GM19023 (cell line): ENCODE results near the gene RNF212B.
"Not testable (repeated sequence)": the region's sequence is repeated elsewhere in the genome, so short reads cannot be mapped to it uniquely, and the experiment has no call there.

ENCODE experiments used
- ATAC-seq: cut with Tn5 transposase; IDR thresholded peaks from one replicate; pipeline ENCODE4 v1.9.1; 2021; ENCODE audit warnings: mild to moderate bottlenecking, moderate library complexity; ENCODE audit not compliant: unreplicated experiment

RNF212B gene

GRCh38 chr14:23242076-23242475 is 4.3 kb downstream of the RNF212B start:
- ATAC-seq, result no peak

DNA sequence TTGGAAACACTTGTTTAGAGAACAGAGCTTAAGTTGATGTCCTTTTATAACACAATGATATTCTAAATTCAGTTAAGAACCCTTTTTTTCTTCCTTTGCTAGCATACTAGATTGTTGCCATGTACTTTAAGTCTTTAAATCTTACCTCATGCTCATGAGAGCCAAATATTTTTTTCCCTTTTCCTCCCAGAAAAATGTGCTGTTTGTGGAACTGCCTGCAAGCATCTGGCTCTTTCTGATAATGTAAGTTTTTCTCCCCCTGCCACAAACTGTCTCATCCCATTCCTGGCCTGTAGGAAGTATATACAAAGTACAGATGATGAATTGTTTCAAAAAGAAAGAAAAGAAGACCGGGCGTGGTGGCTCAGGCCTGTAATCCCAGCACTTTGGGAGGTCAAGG is 5.3 kb downstream of the RNF212B start:
- ATAC-seq, result no peak

GRCh38 chr14:23245282-23245681 is 7.5 kb downstream of the RNF212B start:
- no peak for ATAC-seq

DNA sequence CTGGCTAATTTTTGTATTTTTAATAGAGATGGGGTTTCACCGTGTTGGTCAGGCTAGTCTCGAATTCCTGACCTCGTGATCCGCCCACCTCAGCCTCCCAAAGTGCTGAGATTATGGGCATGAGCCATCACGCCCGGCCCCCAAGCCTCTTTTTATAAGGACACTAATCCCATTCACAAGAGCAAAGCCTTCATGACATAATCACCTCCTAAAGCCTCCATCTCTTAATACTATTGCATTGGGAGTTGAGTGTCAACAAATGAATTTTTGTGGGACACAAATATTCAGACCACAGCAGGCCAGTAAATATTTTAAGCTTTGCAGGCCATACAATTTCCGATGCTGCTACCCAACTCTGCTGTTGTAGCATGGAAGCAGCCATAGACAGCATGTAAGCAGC is 10.9 kb downstream of the RNF212B start:
- ATAC-seq, result no peak

DNA sequence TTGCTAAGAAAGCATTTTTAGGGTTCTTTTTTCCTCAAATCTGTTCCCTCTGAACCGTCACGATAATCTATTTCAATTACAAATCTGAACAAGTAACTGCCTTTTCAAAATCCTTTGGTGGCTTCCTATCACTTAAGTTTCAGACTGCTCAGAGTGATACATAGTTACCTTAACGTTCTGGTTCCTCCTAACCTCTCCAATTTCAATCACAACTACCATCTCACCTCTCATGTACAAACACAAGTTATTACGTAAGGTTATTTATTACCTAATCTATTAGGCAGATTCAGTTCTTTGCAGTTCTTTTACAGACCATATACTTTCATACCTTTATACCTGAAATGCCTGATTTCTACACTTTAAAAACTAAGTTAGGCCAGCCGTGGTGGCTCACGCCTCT is 12.1 kb downstream of the RNF212B start:
- no peak for ATAC-seq

GRCh38 chr14:23252006-23252405 is 14.3 kb downstream of the RNF212B start:
- no peak for ATAC-seq

DNA sequence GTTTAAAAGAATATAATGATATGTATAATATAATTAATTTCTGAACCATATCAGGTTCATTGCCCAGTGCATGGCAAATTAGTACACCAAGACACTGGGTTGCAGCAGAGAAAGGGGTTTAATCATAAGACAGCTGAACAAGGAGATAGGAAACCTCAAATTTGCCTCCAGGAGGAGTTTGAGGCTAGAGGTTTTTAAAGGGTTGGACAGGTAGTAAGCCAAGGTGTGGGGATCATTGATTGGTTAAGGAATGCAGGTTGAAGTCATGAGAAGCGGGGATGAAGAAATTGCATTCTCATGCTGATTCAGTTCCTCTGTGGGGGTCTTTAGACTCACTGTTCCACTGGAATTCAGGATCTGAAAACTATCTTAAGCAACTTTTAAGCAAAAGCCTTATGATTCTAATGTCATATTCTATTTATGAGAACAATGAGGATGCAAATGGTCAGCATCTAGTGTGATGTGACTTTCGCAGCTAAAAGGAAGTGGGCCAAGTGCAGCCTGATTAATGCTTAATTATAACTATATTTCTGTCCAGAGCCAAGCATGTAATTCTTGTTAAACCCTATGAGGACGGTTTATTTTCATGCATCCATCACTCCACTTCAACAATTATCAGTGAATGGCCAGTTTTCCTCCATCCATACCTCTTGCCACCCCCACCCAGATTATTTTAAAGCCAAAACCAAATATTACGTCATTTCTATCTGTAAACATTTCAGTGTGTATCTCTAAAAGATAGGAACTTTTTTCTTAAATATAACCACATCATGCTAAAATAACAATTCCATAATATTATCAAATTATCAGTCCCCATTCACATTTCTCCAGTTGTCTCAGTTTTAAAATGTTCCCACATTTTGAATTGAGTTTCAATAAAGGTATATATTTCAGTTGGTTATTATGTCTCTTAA is 14.9 kb downstream of the RNF212B start:
- ATAC-seq, result no peak

DNA sequence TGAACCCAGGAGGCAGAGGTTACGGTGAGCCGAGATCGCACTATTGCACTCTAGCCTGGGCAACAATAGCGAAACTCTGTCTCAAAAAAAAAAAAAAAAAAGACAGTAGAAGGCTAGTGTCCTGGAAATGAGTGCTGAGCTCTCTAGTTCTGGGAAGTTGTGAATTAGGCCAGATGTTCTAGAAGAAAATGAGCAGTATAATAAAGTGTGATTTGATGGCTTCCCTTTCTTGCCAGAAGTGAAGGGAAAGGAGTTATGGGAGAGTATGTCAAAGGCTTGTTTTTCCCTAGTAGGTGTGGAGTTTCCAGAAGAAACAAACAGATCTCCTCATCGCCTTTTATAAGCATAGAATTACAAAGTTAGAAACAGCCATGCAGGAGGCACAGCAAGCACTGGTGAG is 20.5 kb downstream of the RNF212B start:
- ATAC-seq, result no peak

DNA sequence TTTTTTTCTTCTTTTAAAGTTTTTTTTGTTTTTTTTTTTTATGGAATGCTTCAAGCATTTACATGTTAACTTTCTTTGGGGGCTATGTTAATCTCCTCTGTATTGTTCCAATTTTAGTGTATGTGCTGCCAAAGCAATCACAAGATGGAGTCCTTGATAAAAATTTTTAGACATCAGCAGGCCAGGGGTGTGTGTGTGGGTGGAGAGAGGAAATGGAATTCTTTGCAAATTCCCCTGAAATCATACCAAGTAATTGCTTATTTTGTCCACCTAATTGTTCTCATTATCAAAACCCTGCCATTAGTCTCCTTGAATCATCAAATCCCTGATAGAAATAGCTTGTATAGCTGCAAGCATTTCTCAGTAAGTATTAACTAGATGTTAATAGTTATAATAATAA is 21.7 kb downstream of the RNF212B start:
- no peak for ATAC-seq

DNA sequence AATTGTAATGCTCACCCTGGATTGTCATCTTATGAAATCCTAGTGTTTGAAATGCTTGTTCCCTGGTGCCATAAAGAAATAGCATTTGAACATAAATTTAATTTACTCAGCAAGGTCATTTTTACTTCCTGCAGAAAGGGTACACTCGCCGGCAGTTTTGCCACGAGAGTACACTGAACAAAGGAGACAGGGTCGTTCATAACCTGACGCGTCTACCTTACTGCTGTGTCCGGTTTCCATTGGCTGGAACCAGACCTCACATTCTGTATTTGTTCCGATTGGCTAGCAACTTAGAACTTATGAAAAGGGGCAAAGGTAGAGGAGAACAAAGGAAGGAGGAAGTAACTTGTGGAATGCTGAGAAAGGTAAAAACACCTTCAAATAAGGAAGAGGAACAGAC is 23.1 kb downstream of the RNF212B start:
- ATAC-seq, result not testable (repeated sequence)

GRCh38 chr14:23269193-23269592 is 31.5 kb downstream of the RNF212B start:
- no peak for ATAC-seq

GRCh38 chr14:23275412-23275811 is 37.7 kb downstream of the RNF212B start:
- no peak for ATAC-seq

- no peak for ATAC-seq
These were observed 39.5 kb downstream of the RNF212B start for GRCh38 chr14:23277189-23277588.

DNA sequence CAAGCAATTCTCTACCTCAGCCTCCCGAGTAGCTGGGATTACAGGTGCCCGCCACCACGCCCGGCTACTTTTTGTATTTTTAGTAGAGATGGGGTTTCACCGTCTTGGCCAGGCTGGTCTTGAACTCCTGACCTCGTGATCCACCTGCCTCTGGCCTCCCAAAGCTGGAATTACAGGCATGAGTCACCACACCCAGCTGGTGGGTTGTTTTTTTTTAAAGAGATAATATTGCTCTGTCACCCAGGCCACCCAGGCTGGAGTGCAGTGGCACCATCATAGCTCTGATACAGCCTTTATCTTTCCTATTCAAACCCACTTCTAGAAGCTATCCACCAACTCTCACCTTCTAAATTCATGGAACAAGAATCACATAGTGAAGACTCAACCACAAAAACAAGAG is 40.2 kb downstream of the RNF212B start:
- not testable (repeated sequence) for ATAC-seq

DNA sequence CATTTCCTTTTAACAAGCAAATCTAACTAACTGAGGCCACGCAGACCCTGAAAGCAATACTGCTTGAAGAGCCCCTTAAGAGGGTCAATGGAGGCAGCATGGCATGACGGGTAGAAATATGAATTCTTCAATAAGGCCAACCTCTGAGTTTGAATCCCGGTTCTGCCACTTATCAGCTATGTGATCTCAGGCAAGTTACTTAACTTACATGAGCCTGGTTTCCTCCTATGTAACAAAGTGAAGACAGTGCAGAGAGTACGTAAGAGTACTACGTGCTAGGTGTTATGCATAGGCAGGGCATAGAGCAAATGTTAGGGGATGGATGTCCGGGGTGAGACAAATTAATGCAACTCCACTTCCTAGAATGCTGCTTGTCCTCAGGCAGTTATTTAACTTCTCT is 43.5 kb downstream of the RNF212B start:
- no peak for ATAC-seq

DNA sequence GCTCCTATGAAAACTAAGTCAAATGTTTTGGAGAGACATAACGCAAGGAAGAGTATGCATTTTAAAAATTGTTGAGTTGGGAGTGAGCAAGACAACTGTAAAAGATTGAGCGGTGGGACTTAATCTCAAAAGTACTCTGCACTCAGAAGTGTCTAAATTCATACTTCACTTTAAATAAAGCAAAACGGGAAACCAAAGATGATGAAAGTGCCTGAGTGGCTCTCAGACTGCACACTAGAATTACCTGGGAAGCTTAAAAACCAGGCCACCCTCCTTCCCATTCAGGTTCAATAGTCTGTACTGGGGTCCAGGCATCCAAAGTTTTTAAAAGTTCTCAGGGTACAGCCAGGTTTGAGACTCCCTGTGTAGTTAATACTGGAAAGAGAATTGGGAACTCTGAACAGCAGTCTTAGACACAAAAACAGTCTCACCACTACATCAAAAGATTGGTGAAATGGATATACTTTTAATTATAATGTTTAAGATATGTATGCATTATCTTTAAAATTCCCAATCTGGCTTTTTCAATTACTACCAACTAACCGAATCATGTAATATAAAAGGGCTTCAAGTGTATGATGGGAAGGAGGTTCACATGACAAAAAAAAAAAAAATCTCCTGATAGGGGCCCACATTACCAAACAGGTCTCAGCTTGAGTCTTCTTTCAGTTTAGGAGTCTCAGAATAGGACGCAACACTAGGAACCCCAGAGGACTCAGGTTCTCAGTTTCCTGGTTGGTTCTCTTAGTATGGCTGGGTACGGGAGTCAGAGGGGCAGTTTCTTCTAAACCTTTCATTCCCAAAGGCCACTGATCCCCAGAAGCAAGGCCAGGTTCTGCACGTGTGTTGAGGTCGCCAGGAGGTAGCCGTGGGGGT is 47.2 kb downstream of the RNF212B start:
- ATAC-seq, result no peak

- peak; percentile 17 for ATAC-seq
These were observed 47.8 kb downstream of the RNF212B start for GRCh38 chr14:23285530-23286019.

- ATAC-seq, result peak; percentile 99
These were observed 48.5 kb downstream of the RNF212B start, which contains the start of gene HOMEZ for GRCh38 chr14:23286020-23286901. HOMEZ (minus strand) TSS chr14:23286132; CDS start chr14:23285952, 180 bp downstream.

GRCh38 chr14:23286902-23287479 is 49.3 kb downstream of the RNF212B start:
- ATAC-seq, result no peak
